Nephron (organoid): ENCODE data around the gene SYNPO.
A peak's percentile ranks its signal among the peaks of the same experiment; 100 is the strongest.

Source experiments
- H3K27ac Mint-ChIP-seq, 3 experiments: 2 replicates each; pipeline ENCODE4 v1.8.0; 2020; ENCODE audit warnings: mixed read lengths in 3 of 3, mild to moderate bottlenecking in 2 of 3, moderate library complexity in 1 of 3
- H3K27me3 Mint-ChIP-seq: 2 replicates; pipeline ENCODE4 v1.8.0; 2021; ENCODE audit warnings: low read depth, mild to moderate bottlenecking, moderate library complexity, mixed read lengths
- H3K36me3 Mint-ChIP-seq: 2 replicates; pipeline ENCODE4 v1.8.0; 2020; ENCODE audit warnings: low read depth, mixed read lengths
- H3K4me1 Mint-ChIP-seq: 2 replicates; pipeline ENCODE4 v1.8.0; 2020; ENCODE audit warnings: mixed read lengths
- H3K4me3 Mint-ChIP-seq, 3 experiments: 2 replicates each; pipeline ENCODE4 v1.8.0; 2020; ENCODE audit warnings: mild to moderate bottlenecking in 3 of 3, mixed read lengths in 3 of 3, moderate library complexity in 2 of 3
- H3K9me3 Mint-ChIP-seq: 2 replicates; pipeline ENCODE4 v1.8.0; 2020; ENCODE audit warnings: mixed read lengths
- TF ChIP-seq, protein P1 (sequence below), 3 experiments: fragments of 200-600 bp; sonication (generic); IDR thresholded peaks; one replicate each; pipeline ENCODE4 v1.5.0; 2021; ENCODE audit warnings: antibody characterized with exemption in 3 of 3; ENCODE audit not compliant: unreplicated experiment in 3 of 3

SYNPO gene, protein sequence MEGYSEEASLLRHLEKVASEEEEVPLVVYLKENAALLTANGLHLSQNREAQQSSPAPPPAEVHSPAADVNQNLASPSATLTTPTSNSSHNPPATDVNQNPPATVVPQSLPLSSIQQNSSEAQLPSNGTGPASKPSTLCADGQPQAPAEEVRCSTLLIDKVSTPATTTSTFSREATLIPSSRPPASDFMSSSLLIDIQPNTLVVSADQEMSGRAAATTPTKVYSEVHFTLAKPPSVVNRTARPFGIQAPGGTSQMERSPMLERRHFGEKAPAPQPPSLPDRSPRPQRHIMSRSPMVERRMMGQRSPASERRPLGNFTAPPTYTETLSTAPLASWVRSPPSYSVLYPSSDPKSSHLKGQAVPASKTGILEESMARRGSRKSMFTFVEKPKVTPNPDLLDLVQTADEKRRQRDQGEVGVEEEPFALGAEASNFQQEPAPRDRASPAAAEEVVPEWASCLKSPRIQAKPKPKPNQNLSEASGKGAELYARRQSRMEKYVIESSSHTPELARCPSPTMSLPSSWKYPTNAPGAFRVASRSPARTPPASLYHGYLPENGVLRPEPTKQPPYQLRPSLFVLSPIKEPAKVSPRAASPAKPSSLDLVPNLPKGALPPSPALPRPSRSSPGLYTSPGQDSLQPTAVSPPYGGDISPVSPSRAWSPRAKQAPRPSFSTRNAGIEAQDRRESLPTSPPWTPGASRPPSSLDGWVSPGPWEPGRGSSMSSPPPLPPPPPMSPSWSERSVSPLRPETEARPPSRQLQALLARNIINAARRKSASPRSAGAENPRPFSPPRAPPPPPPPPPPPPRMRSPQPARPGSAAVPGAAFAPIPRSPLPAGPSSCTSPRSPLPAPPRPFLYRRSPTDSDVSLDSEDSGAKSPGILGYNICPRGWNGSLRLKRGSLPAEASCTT

DNA sequence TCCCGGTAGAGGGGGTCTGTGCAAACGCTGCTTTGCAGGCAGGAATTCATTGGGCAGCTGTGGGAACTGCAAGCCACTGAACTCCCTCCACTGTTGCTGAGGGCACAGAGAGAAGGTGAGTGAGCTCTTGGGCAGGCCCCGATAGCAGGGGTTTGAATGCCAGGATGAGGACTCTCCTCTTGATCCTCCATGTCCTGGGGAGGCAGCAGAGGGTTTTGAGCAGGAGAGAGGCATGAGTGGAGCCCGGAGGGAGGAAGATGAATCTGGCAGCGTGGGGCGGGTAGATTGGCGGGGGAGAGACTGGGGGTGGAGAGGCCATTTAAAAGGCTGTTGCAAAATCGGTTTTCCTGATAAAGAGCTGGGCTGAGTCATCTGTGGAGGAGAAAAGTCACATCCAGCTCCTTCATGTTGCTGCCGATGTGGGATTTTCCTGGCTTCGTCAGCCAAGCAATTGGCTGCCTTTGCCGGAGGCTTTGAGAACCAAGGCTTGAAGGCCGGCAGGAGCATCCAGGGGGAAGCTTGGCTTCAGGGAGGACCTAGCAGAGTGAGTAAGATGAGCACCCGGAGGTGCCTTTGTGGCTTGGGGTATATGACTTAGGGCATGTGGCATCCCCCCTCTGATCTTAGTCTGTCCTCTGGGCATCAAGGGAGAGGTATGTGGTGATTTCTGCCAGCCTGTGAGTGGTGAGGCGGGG is at the start of gene SYNPO:
SYNPO (plus strand) TSS at position 350 of the 695 bp plus-strand sequence. CDS start 7,616 bp downstream, outside the sequence.
- peak within 1 kb of the TSS; percentile 96 to 98 (median 97) for H3K27ac Mint-ChIP-seq
- TF ChIP-seq, protein P1, sequence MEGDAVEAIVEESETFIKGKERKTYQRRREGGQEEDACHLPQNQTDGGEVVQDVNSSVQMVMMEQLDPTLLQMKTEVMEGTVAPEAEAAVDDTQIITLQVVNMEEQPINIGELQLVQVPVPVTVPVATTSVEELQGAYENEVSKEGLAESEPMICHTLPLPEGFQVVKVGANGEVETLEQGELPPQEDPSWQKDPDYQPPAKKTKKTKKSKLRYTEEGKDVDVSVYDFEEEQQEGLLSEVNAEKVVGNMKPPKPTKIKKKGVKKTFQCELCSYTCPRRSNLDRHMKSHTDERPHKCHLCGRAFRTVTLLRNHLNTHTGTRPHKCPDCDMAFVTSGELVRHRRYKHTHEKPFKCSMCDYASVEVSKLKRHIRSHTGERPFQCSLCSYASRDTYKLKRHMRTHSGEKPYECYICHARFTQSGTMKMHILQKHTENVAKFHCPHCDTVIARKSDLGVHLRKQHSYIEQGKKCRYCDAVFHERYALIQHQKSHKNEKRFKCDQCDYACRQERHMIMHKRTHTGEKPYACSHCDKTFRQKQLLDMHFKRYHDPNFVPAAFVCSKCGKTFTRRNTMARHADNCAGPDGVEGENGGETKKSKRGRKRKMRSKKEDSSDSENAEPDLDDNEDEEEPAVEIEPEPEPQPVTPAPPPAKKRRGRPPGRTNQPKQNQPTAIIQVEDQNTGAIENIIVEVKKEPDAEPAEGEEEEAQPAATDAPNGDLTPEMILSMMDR (IDR thresholded peaks at IDR 0.05; ENCODE audit: unreplicated experiment in 3 of 3) = no peak
- no peaks in the 10 kb centered on the region for H3K9me3 Mint-ChIP-seq
- peaks cover 95% of the 10 kb centered on the region for H3K4me1 Mint-ChIP-seq
- peaks cover 3% of the 10 kb centered on the region for H3K27me3 Mint-ChIP-seq
- H3K4me3 Mint-ChIP-seq = peak within 1 kb of the TSS; percentile 81 to 91 (median 82)
- peaks cover 5% of the 10 kb centered on the region for H3K36me3 Mint-ChIP-seq

DNA sequence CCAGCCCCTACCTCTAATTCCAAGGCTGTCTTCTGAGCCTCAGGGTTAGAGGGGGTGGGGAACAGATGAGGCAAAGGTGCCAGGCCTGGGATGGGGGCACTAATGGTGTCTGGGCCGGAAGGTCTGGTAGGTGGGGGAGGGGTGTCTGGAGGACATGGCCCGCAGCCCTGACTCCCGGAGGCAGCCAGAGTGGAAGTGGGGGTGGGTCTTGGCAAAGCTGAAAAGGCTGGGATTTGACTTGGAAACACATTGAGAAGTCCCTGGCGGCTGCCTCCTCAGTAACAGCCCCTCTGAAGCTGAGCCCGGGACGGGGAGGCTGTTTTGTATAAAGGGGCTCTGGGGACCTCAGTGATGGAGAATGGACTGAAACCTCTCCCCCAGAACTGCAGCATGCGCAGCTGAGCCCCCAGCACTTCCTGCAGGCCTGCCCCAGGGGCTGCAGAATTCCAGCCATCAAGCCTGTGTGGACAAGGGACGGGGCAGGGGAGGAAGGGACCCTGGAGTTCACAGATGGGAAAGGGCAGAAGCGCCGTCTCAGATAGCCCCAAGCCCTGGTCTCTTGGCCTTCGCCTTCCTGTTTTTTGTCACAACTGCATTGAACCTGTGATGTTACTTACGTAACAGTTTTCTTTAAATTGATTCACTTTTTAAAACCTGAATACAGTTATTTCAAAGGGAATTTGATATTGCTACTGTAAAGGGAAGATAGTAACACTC is 49.3 kb upstream of the SYNPO start:
- H3K27me3 Mint-ChIP-seq = no peaks in the 10 kb centered on the region
- TF ChIP-seq, protein P1 (IDR thresholded peaks at IDR 0.05; ENCODE audit: unreplicated experiment in 3 of 3) = no peak
- peaks cover 80% of the 10 kb centered on the region for H3K4me1 Mint-ChIP-seq
- peak overlapping the region in 2 of 3 experiments; percentile 42 to 47 for H3K4me3 Mint-ChIP-seq
- no peaks in the 10 kb centered on the region for H3K9me3 Mint-ChIP-seq
- H3K36me3 Mint-ChIP-seq = no peaks in the 10 kb centered on the region
- peak overlapping the region; percentile 83 to 96 (median 86) for H3K27ac Mint-ChIP-seq

DNA sequence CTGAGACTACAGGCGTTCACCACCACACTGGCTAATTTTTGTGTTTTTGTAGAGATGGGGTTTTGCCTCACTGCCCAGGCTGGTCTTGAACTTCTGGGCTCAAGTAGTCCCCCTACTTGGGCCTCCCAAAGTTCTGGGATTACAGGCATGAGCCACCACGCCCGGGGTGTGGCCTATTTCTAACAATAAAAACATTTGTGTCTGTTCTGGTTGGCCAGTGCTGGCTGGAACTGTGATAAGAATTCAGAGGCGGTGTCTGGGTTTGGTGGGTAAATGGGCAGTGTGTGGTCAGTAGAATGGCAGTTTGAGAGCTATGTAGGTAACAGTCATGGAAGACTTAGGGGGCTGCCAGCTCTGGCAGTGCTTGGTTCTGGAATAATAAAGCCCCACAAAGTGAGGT is 46.9 kb upstream of the SYNPO start:
- peak overlapping the region in 1 of 3 experiments; percentile 48 for H3K4me3 Mint-ChIP-seq
- TF ChIP-seq, protein P1 (IDR thresholded peaks at IDR 0.05; ENCODE audit: unreplicated experiment in 3 of 3) = no peak
- peaks cover 94% of the 10 kb centered on the region for H3K4me1 Mint-ChIP-seq
- H3K36me3 Mint-ChIP-seq = no peaks in the 10 kb centered on the region
- peak overlapping the region in 2 of 3 experiments; percentile 86 to 96 for H3K27ac Mint-ChIP-seq
- H3K27me3 Mint-ChIP-seq = no peaks in the 10 kb centered on the region
- no peaks in the 10 kb centered on the region for H3K9me3 Mint-ChIP-seq

DNA sequence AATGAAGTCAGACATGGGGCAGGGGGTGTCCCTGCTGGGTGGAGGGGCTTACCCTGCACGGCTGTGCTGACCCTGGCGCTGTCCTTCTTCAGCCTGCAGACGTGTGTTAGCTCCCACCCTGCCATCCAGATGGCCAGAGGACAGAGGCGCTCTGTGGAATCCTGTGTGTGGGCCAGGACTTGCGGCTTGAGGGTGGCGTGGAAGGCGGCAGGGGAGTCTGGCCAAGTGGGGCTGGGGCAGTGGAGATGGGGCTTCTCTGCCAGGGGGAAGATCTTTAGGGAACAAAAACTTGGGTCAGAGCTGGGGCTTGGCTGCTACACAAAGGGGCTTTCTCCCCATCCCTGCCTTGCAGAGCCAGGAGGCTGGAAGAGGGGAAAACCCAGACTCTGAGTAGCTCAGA is 46.5 kb upstream of the SYNPO start:
- Mint-ChIP-seq H3K27me3 (no peaks in the 10 kb centered on the region), H3K27ac (peak overlapping the region in 2 of 3 experiments; percentile 86 to 96), H3K9me3 (no peaks in the 10 kb centered on the region), H3K36me3 (no peaks in the 10 kb centered on the region), H3K4me1 (peaks cover 94% of the 10 kb centered on the region), H3K4me3 (peak overlapping the region in 1 of 3 experiments; percentile 48)
- TF ChIP-seq, protein P1 (IDR thresholded peaks at IDR 0.05; ENCODE audit: unreplicated experiment in 3 of 3) = no peak

DNA sequence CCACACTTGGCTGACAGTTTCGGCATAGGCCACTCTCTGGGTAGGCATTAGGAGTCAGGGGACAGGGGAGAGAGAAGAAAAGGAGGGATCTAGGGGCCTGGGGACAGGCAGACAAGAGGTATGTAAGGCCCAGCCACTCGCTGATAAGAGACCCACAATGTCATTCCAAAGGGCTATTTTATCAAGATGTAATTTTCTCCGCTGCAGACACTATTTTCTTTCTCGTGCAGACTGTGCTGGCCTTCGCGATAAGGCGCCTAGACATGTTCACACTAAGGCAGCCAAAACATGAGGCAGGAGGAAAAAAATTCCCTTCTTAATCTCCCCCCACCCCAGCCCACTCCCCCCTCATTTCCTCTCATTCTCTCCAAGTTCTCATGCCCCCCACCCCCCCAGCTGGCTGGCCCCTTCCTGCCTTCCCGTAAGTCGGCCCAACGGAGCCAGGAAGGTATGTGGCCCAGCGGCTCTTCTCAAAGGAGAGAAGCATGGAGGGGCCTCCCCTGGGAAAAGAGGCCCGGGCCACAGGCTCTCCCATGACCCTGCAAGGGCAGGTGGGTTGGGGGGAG is 44.9 kb upstream of the SYNPO start:
- no peaks in the 10 kb centered on the region for H3K27me3 Mint-ChIP-seq
- peak overlapping the region; percentile 86 to 96 (median 88) for H3K27ac Mint-ChIP-seq
- no peaks in the 10 kb centered on the region for H3K9me3 Mint-ChIP-seq
- H3K36me3 Mint-ChIP-seq = no peaks in the 10 kb centered on the region
- TF ChIP-seq, protein P1 (IDR thresholded peaks at IDR 0.05; ENCODE audit: unreplicated experiment in 3 of 3) = no peak
- H3K4me3 Mint-ChIP-seq = peak overlapping the region in 1 of 3 experiments; percentile 14
- H3K4me1 Mint-ChIP-seq = peaks cover 94% of the 10 kb centered on the region
